H1 (cell line): ENCODE data around the gene WDR45B. TPM values are rescaled to one million over a fixed set of nuclear protein-coding genes. Genes with fewer than 3 reads are reported as not detected.

Experiments used
- CTCF ChIA-PET: fragments of 300-600 bp; sonication (Branson Sonifier 250); formaldehyde crosslinking; loops from one replicate; lab custom pipeline; 2021; ENCODE audit not compliant: partially characterized antibody; lab: Charles Lee
- POLR2A ChIA-PET: fragments of 300-600 bp; sonication (Branson Sonifier 250); formaldehyde crosslinking; loops from one replicate; lab custom pipeline; 2021; ENCODE audit warnings: inconsistent platforms; ENCODE audit not compliant: partially characterized antibody; lab: Charles Lee
- DNase-seq, 2 experiments: peaks; one replicate each; pipeline versions ENCODE4 v3.0.0 to v3.0.0-alpha.2; 2010 to 2022; ENCODE audit warnings: low spot score in 2 of 2, low read depth in 1 of 2, mixed read lengths in 1 of 2
- FAIRE-seq: peaks from 2 replicates; lab custom pipeline; 2011; peaks lifted over from hg19 to GRCh38; lab: Jason Lieb, UNC
- H2AFZ ChIP-seq: 2 replicates; pipeline ENCODE4 v1.8.1; 2012; ENCODE audit warnings: low read length, inconsistent platforms
- H2AK5ac ChIP-seq: 2 replicates; pipeline ENCODE4 v1.6.1; 2013; ENCODE audit warnings: low read depth, low read length
- H2BK120ac ChIP-seq: replicated peaks from 2 replicates; pipeline ENCODE3; 2013; ENCODE audit warnings: low read depth, low read length, inconsistent platforms
- H2BK12ac ChIP-seq: 2 replicates; pipeline ENCODE4 v1.6.1; 2013; ENCODE audit warnings: low read depth, low read length
- H2BK15ac ChIP-seq: 2 replicates; pipeline ENCODE4 v1.6.1; 2013; ENCODE audit warnings: low read length
- H2BK20ac ChIP-seq: 2 replicates; pipeline ENCODE4 v1.6.1; 2013; ENCODE audit warnings: low read length
- H2BK5ac ChIP-seq: 2 replicates; pipeline ENCODE4 v1.6.1; 2013; ENCODE audit warnings: low read depth, low read length
- H3K14ac ChIP-seq: 2 replicates; pipeline ENCODE4 v1.6.1; 2013; ENCODE audit warnings: inconsistent platforms; ENCODE audit not compliant: insufficient read length
- H3K18ac ChIP-seq: 2 replicates; pipeline ENCODE4 v1.6.1; 2013; ENCODE audit warnings: low read length; ENCODE audit errors: extremely low read depth
- H3K23ac ChIP-seq: 2 replicates; pipeline ENCODE4 v1.6.1; 2013; ENCODE audit warnings: inconsistent platforms; ENCODE audit not compliant: insufficient read length
- H3K23me2 ChIP-seq: 2 replicates; pipeline ENCODE4 v1.6.1; 2013; ENCODE audit warnings: low read depth, low read length
- H3K27ac ChIP-seq: 2 replicates; pipeline ENCODE4 v1.6.1; 2011; ENCODE audit warnings: low read depth, low read length, inconsistent platforms
- H3K27me3 ChIP-seq, 4 experiments: replicated peaks in 1 of 4; 1 replicate in 1 of 4; 2 replicates in 3 of 4; pipeline versions ENCODE4 v1.6.1 to v1.8.1; 2011 to 2013; ENCODE audit warnings: low read length in 3 of 4, mild to moderate bottlenecking in 3 of 4, inconsistent platforms in 2 of 4, mixed read lengths in 2 of 4, moderate library complexity in 1 of 4; ENCODE audit not compliant: control insufficient read depth in 3 of 4, insufficient read depth in 3 of 4; ENCODE audit errors: extremely low read depth in 1 of 4
- H3K36me3 ChIP-seq, 4 experiments: 2 replicates each; pipeline versions ENCODE4 v1.6.1 to v1.8.1; 2011 to 2013; ENCODE audit warnings: mild to moderate bottlenecking in 4 of 4, low read length in 3 of 4, moderate library complexity in 2 of 4, control low read depth in 1 of 4, inconsistent platforms in 1 of 4; ENCODE audit not compliant: insufficient read depth in 4 of 4, control insufficient read depth in 2 of 4
- H3K4ac ChIP-seq: replicated peaks from 2 replicates; pipeline ENCODE3; 2013; ENCODE audit warnings: low read length, low read depth, mixed read lengths, inconsistent platforms; ENCODE audit not compliant: insufficient read length
- H3K4me1 ChIP-seq, 4 experiments: replicated peaks in 1 of 4; 1 replicate in 1 of 4; 2 replicates in 3 of 4; pipeline versions ENCODE4 v1.6.1 to v1.8.1; 2011 to 2013; ENCODE audit warnings: low read length in 3 of 4, inconsistent platforms in 2 of 4, mixed read lengths in 1 of 4; ENCODE audit not compliant: insufficient read depth in 4 of 4, control insufficient read depth in 3 of 4
- H3K4me2 ChIP-seq, 2 experiments: 2 replicates each; pipeline versions ENCODE4 v1.6.1 to v1.8.1; 2011 to 2013; ENCODE audit warnings: low read depth in 2 of 2, low read length in 2 of 2, control low read depth in 1 of 2, inconsistent platforms in 1 of 2, mild to moderate bottlenecking in 1 of 2; ENCODE audit not compliant: insufficient read depth in 1 of 2
- H3K4me3 ChIP-seq, 4 experiments: fragments of 200-600, 300-600 bp in 1 of 4; sonication (generic), shearing (Covaris generic), sonication (Bioruptor Twin) in 1 of 4; 2 replicates each; pipeline versions ENCODE4 v1.5.1 to v1.8.1; 2011 to 2016; ENCODE audit warnings: low read length in 4 of 4, low read depth in 3 of 4, control low read depth in 2 of 4, inconsistent platforms in 2 of 4, mild to moderate bottlenecking in 2 of 4, mixed read lengths in 1 of 4, moderate library complexity in 1 of 4; ENCODE audit not compliant: insufficient read depth in 2 of 4; ENCODE audit errors: extremely low read depth in 1 of 4
- H3K56ac ChIP-seq: replicated peaks from 2 replicates; pipeline ENCODE3; 2013; ENCODE audit warnings: low read depth, mild to moderate bottlenecking, mixed read lengths, low read length, inconsistent platforms; ENCODE audit not compliant: insufficient read length
- H3K79me1 ChIP-seq: 2 replicates; pipeline ENCODE4 v1.6.1; 2013; ENCODE audit warnings: low read depth, low read length, control low read depth
- H3K79me2 ChIP-seq, 2 experiments: 2 replicates each; pipeline versions ENCODE4 v1.6.1 to v1.8.1; 2012 to 2013; ENCODE audit warnings: low read length in 2 of 2, mild to moderate bottlenecking in 2 of 2, inconsistent platforms in 1 of 2; ENCODE audit not compliant: insufficient read depth in 2 of 2, control insufficient read depth in 1 of 2
- H3K9ac ChIP-seq, 4 experiments: replicated peaks in 1 of 4; 1 replicate in 1 of 4; 2 replicates in 3 of 4; pipeline versions ENCODE4 v1.6.1 to v1.8.1; 2011 to 2013; ENCODE audit warnings: low read depth in 3 of 4, low read length in 3 of 4, control low read depth in 2 of 4, mild to moderate bottlenecking in 2 of 4, moderate library complexity in 2 of 4, inconsistent platforms in 1 of 4; ENCODE audit errors: extremely low read depth in 1 of 4
- H3K9me3 ChIP-seq, 2 experiments: 2 replicates each; pipeline versions ENCODE4 v1.6.1 to v1.8.1; 2012 to 2013; ENCODE audit warnings: mild to moderate bottlenecking in 2 of 2, moderate library complexity in 2 of 2, control low read depth in 1 of 2, inconsistent platforms in 1 of 2, low read depth in 1 of 2, low read length in 1 of 2, mixed read lengths in 1 of 2; ENCODE audit not compliant: insufficient read depth in 2 of 2
- H4K20me1 ChIP-seq, 2 experiments: replicated peaks in 1 of 2; 2 replicates each; pipeline versions ENCODE3 to v1.8.1; 2011 to 2013; ENCODE audit warnings: inconsistent platforms in 2 of 2, low read length in 2 of 2, mild to moderate bottlenecking in 1 of 2; ENCODE audit not compliant: insufficient read depth in 2 of 2, control insufficient read depth in 1 of 2
- H4K5ac ChIP-seq: 2 replicates; pipeline ENCODE4 v1.6.1; 2013; ENCODE audit warnings: low read length, low read depth, mixed read lengths, inconsistent platforms; ENCODE audit not compliant: insufficient read length
- H4K8ac ChIP-seq: 2 replicates; pipeline ENCODE4 v1.8.0; 2013; ENCODE audit warnings: mild to moderate bottlenecking, moderate library complexity, low read length, inconsistent platforms; ENCODE audit not compliant: insufficient read depth; ENCODE audit errors: extremely low read depth
- H4K91ac ChIP-seq: replicated peaks from 2 replicates; pipeline ENCODE3; 2013; ENCODE audit warnings: low read length, mixed read lengths, inconsistent platforms; ENCODE audit not compliant: insufficient read length
- CBX5 ChIP-seq: fragments of 300-800, 300-1000 bp; sonication (generic); IDR thresholded peaks from 2 replicates; pipeline ENCODE4 v1.7.1; 2016; ENCODE audit warnings: antibody characterized with exemption, low read length, low read depth
- CREB1 ChIP-seq: IDR thresholded peaks from 2 replicates; pipeline ENCODE4 v1.6.1; 2012; ENCODE audit warnings: inconsistent platforms
- CTCF ChIP-seq, 3 experiments: IDR thresholded peaks; 1 replicate in 2 of 3; 2 replicates in 1 of 3; pipeline versions ENCODE4 v1.5.1 to v1.6.1; 2011; ENCODE audit warnings: low read length in 3 of 3, mild to moderate bottlenecking in 3 of 3, inconsistent platforms in 2 of 3, low read depth in 1 of 3, moderate library complexity in 1 of 3; ENCODE audit not compliant: insufficient read depth in 1 of 3; ENCODE audit errors: control extremely low read depth in 1 of 3
- HDAC6 ChIP-seq: IDR thresholded peaks from one replicate; pipeline ENCODE4 v1.7.1; 2012; ENCODE audit warnings: low read depth, mild to moderate bottlenecking, inconsistent platforms, low read length, moderate library complexity
- KDM5A ChIP-seq: fragments of 200-600 bp; IDR thresholded peaks from 2 replicates; pipeline ENCODE4 v1.7.1; 2012; ENCODE audit warnings: mild to moderate bottlenecking, low read length, inconsistent platforms, mixed read lengths
- PHF8 ChIP-seq: fragments of 200-600 bp; sonication (generic); conservative IDR thresholded peaks from 2 replicates; pipeline ENCODE4 v1.7.1; 2012; ENCODE audit warnings: low read depth, mild to moderate bottlenecking, inconsistent platforms, low read length, moderate library complexity
- POU5F1 ChIP-seq: IDR thresholded peaks from 2 replicates; pipeline ENCODE4 v1.6.1; 2011; ENCODE audit warnings: low read depth, mild to moderate bottlenecking, low read length, moderate library complexity
- RFX5 ChIP-seq: IDR thresholded peaks from 2 replicates; pipeline ENCODE4 v1.6.1; 2011; ENCODE audit warnings: low read depth, low read length, improper control_type of control experiment, borderline replicate concordance
- RNF2 ChIP-seq: fragments of 200-900, 300-1000 bp; sonication (generic); IDR thresholded peaks from 2 replicates; pipeline ENCODE4 v1.7.1; 2016; ENCODE audit warnings: borderline replicate concordance, low read depth, mild to moderate bottlenecking, antibody characterized with exemption, low read length; ENCODE audit not compliant: poor library complexity, severe bottlenecking; ENCODE audit errors: missing control alignments
- SAP30 ChIP-seq: fragments of 300-600 bp; sonication (generic); IDR thresholded peaks from 2 replicates; pipeline ENCODE4 v1.7.1; 2012; ENCODE audit warnings: low read length, moderate library complexity, mild to moderate bottlenecking, inconsistent platforms; ENCODE audit not compliant: insufficient read depth, insufficient replicate concordance
- SP2 ChIP-seq: IDR thresholded peaks from 2 replicates; pipeline ENCODE4 v1.6.1; 2012; ENCODE audit warnings: mild to moderate bottlenecking, low read length, inconsistent platforms
- TAF1 ChIP-seq: IDR thresholded peaks from 2 replicates; pipeline ENCODE4 v1.6.1; 2011; ENCODE audit warnings: mild to moderate bottlenecking, low read depth, low read length
- WGBS, 2 experiments: shearing (Covaris generic) in 1 of 2; methylation state at CpG; one replicate each; pipeline versions ENCODE4 v1.1.6 to v1.1.7; 2013 to 2015; ENCODE audit warnings: low lambda C conversion rate in 2 of 2, mixed read lengths in 2 of 2, inconsistent platforms in 1 of 2, low coverage in 1 of 2, missing lambda C conversion rate in 1 of 2; ENCODE audit not compliant: insufficient replicate concordance in 2 of 2, insufficient coverage in 1 of 2, insufficient read length in 1 of 2; ENCODE audit errors: extremely low coverage in 1 of 2, missing lambda C conversion rate in 1 of 2; 5-methylcytosine and 5-hydroxymethylcytosine counted together
- polyA plus RNA-seq, 7 experiments: library from polyadenylated mRNA; depleted of rRNA in 3 of 7; stranded (reverse) in 5 of 7; unstranded in 2 of 7; fragments of >200 nt in 5 of 7; fragments of 200-250 nt in 2 of 7; gene quantifications; 1 replicate in 5 of 7; 2 replicates in 1 of 7; 4 replicates in 1 of 7; pipeline versions ENCODE4 v1.2.1 to v1.2.3, GENCODE V29; 2011 to 2013; ENCODE audit warnings: missing spikeins in 2 of 7, mixed read lengths in 2 of 7
- total RNA-seq: library from RNA; stranded (reverse); fragmentation: NEBNext Ultra II Directional; extraction: Animal tissue kit (Norgen Biotek cat#: 25700); gene quantifications from 2 replicates; pipeline ENCODE4 v1.2.1, GENCODE V29; 2021

WDR45B gene
- total and polyA plus RNA-seq, 2 of the 8 experiments (the other 6 are each of a cell fraction or from before 2014, with no cell fraction given) = 82.0 to 100 TPM

- H3K23ac ChIP-seq = no peak overlapping the region
- ChIA-PET POLR2A (no interaction called here), CTCF (no interaction called here)
- peaks cover 0 to 8% (median 3%) of the 10 kb centered on the region in 4 experiments; a peak in 5 of 7 replicates for H3K4me1 ChIP-seq
- no peak overlapping the region for H3K18ac ChIP-seq
- WGBS, 2 experiments = 96% methylated on average over 4 of the region's 4 CpGs; no CpG with 5 or more reads in 1 of the 2 experiments
- H3K36me3 ChIP-seq = peaks cover 11 to 30% (median 20%) of the 10 kb centered on the region in 4 experiments; a peak in 7 of 8 replicates
- H3K27me3 ChIP-seq = no peaks in the 10 kb centered on the region; a peak in 1 of 7 replicates
- H3K4me2 ChIP-seq = no peak overlapping the region
- no peak overlapping the region for H2BK12ac ChIP-seq
- H2BK15ac ChIP-seq = no peak overlapping the region
- H2BK120ac ChIP-seq = no peak overlapping the region
- H2AFZ ChIP-seq = no peak overlapping the region
- no peak overlapping the region for H4K8ac ChIP-seq
- H2BK5ac ChIP-seq = no peak overlapping the region
- no peak overlapping the region for H4K5ac ChIP-seq
- H3K56ac ChIP-seq = no peak overlapping the region
- H3K79me1 ChIP-seq = peaks cover 5% of the 10 kb centered on the region
- FAIRE-seq (no peak), DNase-seq (no peak)
- no peak overlapping the region for H2BK20ac ChIP-seq
- no peak overlapping the region for H4K91ac ChIP-seq
- no peak overlapping the region for H3K4me3 ChIP-seq
- no peak overlapping the region for H3K14ac ChIP-seq
- no peak overlapping the region for H2AK5ac ChIP-seq
- peaks cover 26 to 65% of the 10 kb centered on the region in 2 experiments for H3K79me2 ChIP-seq
- peaks cover 6% of the 10 kb centered on the region; the same call in 1 of the 2 replicates for H3K23me2 ChIP-seq
- H3K9ac ChIP-seq = no peak overlapping the region
- no peak overlapping the region for H3K4ac ChIP-seq
- no peaks in the 10 kb centered on the region for H3K9me3 ChIP-seq
- no peak overlapping the region for H3K27ac ChIP-seq
- H4K20me1 ChIP-seq = peaks cover 19 to 20% of the 10 kb centered on the region in 2 experiments
- no peak for TF ChIP-seq HDAC6
- no peak for TF ChIP-seq PHF8
- TF ChIP-seq CREB1 = no peak
- TF ChIP-seq RFX5 = no peak
- TF ChIP-seq RNF2 = no peak
- no peak for TF ChIP-seq SAP30
- no peak for TF ChIP-seq POU5F1
- no peak for TF ChIP-seq CBX5
- TF ChIP-seq SP2 = no peak
- TF ChIP-seq TAF1 = no peak
- TF ChIP-seq KDM5A = no peak
- TF ChIP-seq CTCF (IDR thresholded peaks at IDR 0.05; ENCODE audit: control extremely low read depth in 1 of 3, insufficient read depth in 1 of 3, low read depth in 1 of 3, low read length in 3 of 3) = no peak
Measured at GRCh38 chr17:82645516-82645915, 2.7 kb downstream of the WDR45B start.
